K562 (cell line): ENCODE data around the gene EFCAB9. TPM values are rescaled to one million over a fixed set of nuclear protein-coding genes. Genes with fewer than 3 reads are reported as not detected.

Experiments
- BRD4 ChIP-seq: fragments of 200-600 bp; sonication (generic); IDR thresholded peaks from 2 replicates; pipeline ENCODE4 v1.6.1; 2017; ENCODE audit warnings: inconsistent platforms
- CHAMP1 ChIP-seq: fragments of 450-650 bp; IDR thresholded peaks from 2 replicates; pipeline ENCODE4 v1.6.1; 2016; ENCODE audit warnings: mild to moderate bottlenecking
- CSDE1 ChIP-seq, 2 experiments: fragments of 450-650 bp; IDR thresholded peaks; 2 replicates each; pipeline ENCODE4 v1.6.1; 2016; ENCODE audit warnings: mild to moderate bottlenecking in 1 of 2
- ERF ChIP-seq: fragments of 450-650 bp; formaldehyde crosslinking; IDR thresholded peaks from 2 replicates; pipeline ENCODE4 v1.4.0; 2020; ENCODE audit warnings: mild to moderate bottlenecking, mixed read lengths
- HDAC6 ChIP-seq: IDR thresholded peaks from 2 replicates; pipeline ENCODE4 v1.6.1; 2012; ENCODE audit warnings: low read depth, mild to moderate bottlenecking, control low read depth, inconsistent platforms, low read length, moderate library complexity
- HIVEP1 ChIP-seq: fragments of 250-450 bp; sonication (Bioruptor Pico); IDR thresholded peaks from 2 replicates; pipeline ENCODE4 v1.4.0; 2020; ENCODE audit warnings: mild to moderate bottlenecking
- ILF3 ChIP-seq: fragments of 450-650 bp; IDR thresholded peaks from 2 replicates; pipeline ENCODE4 v1.6.1; 2018; ENCODE audit warnings: antibody characterized with exemption, mild to moderate bottlenecking, moderate library complexity, borderline replicate concordance
- KDM1A ChIP-seq, 2 experiments: fragments of 450-650 bp; IDR thresholded peaks; 2 replicates each; pipeline ENCODE4 v1.6.1; 2016; ENCODE audit warnings: mild to moderate bottlenecking in 2 of 2
- MCM5 ChIP-seq: fragments of 450-650 bp; IDR thresholded peaks from 2 replicates; pipeline ENCODE4 v1.6.1; 2016; ENCODE audit warnings: low read depth
- NR3C1 ChIP-seq: sonication (generic); formaldehyde crosslinking; IDR thresholded peaks from 2 replicates; pipeline ENCODE4 v1.8.1; 2022; ENCODE audit warnings: missing genetic modification reagents
- PHB2 ChIP-seq: fragments of 450-650 bp; IDR thresholded peaks from 2 replicates; pipeline ENCODE4 v1.6.1; 2017; ENCODE audit warnings: low read depth
- RBM22 ChIP-seq: fragments of 200-400 bp; formaldehyde crosslinking; IDR thresholded peaks from 2 replicates; pipeline ENCODE4 v1.6.1; 2018; ENCODE audit warnings: low read length, low read depth; ENCODE audit not compliant: poor library complexity, severe bottlenecking
- RUNX1 ChIP-seq: sonication (generic); IDR thresholded peaks from 2 replicates; pipeline ENCODE4 v1.6.1; 2016; ENCODE audit warnings: antibody characterized with exemption, low read depth
- SMARCE1 ChIP-seq: fragments of 450-650 bp; IDR thresholded peaks from 2 replicates; pipeline ENCODE4 v1.7.1; 2016; ENCODE audit warnings: mild to moderate bottlenecking
- SRF ChIP-seq, 2 experiments: fragments of 250-450, 450-650 bp in 1 of 2; sonication (Bioruptor Pico) in 1 of 2; sonication (generic) in 1 of 2; formaldehyde crosslinking; IDR thresholded peaks; 2 replicates each; pipeline versions ENCODE4 v1.5.0 to v1.5.1; 2020 to 2022; ENCODE audit warnings: mild to moderate bottlenecking in 1 of 2, missing genetic modification reagents in 1 of 2
- TEAD4 ChIP-seq, 2 experiments: sonication (generic) in 1 of 2; formaldehyde crosslinking in 1 of 2; IDR thresholded peaks; 2 replicates each; pipeline versions ENCODE4 v1.6.1 to v1.8.0; 2012 to 2022; ENCODE audit warnings: borderline replicate concordance in 1 of 2, inconsistent platforms in 1 of 2, low read length in 1 of 2, mild to moderate bottlenecking in 1 of 2, missing genetic modification reagents in 1 of 2
- ZBTB17 ChIP-seq: fragments of 450-650 bp; formaldehyde crosslinking; IDR thresholded peaks from 2 replicates; pipeline ENCODE4 v1.4.0; 2020; ENCODE audit warnings: mild to moderate bottlenecking
- ZBTB9 ChIP-seq: fragments of 450-650 bp; formaldehyde crosslinking; IDR thresholded peaks from 2 replicates; pipeline ENCODE4 v1.4.0; 2020; ENCODE audit warnings: mild to moderate bottlenecking, moderate library complexity
- ZNF518B ChIP-seq: fragments of 250-450 bp; sonication (Bioruptor Pico); IDR thresholded peaks from 2 replicates; pipeline ENCODE4 v1.5.0; 2021; ENCODE audit warnings: mild to moderate bottlenecking, moderate library complexity
- ZNF655 ChIP-seq: fragments of 250-450 bp; sonication (Bioruptor Pico); IDR thresholded peaks from 2 replicates; pipeline ENCODE4 v1.5.0; 2021
- polyA plus RNA-seq, 8 experiments: library from polyadenylated mRNA; depleted of rRNA in 4 of 8; stranded (reverse) in 5 of 8; unstranded in 3 of 8; fragments of >200 nt; fragmentation: Nextera tagmentation in 2 of 8; fragmentation: Illumina TruSeq in 1 of 8; extraction: Ambion mirVana in 2 of 8; extraction: Trizol in 1 of 8; gene quantifications; 2 replicates each; pipeline versions ENCODE4 v1.2.1 to v1.2.3, GENCODE V29; 2011 to 2014; ENCODE audit warnings: inconsistent platforms in 1 of 8, missing spikeins in 1 of 8
- total RNA-seq, 7 experiments: library from RNA; depleted of rRNA in 6 of 7; stranded (reverse); fragments of >200 nt in 6 of 7; fragmentation: Illumina TruSeq in 2 of 7; extraction: Trizol in 2 of 7; gene quantifications; 2 replicates each; pipeline versions ENCODE4 v1.2.1 to v1.2.3, GENCODE V29; 2011 to 2021; ENCODE audit warnings: low replicate concordance in 1 of 7

EFCAB9 gene
- total and polyA plus RNA-seq, 9 of the 15 experiments (the other 6 are each of a cell fraction or from before 2014, with no cell fraction given) = not detected

- no peak for TF ChIP-seq CHAMP1
- no peak for TF ChIP-seq CSDE1 (IDR thresholded peaks at IDR 0.05)
- no peak for TF ChIP-seq MCM5
- peak; percentile 59; the same call in 1 of the 2 replicates for TF ChIP-seq SMARCE1
- TF ChIP-seq NR3C1 (CRISPR knock-in tag) = no peak
- no peak for TF ChIP-seq ZNF518B
- TF ChIP-seq ZNF655 = no peak
- TF ChIP-seq BRD4 = no peak
- TF ChIP-seq ILF3 = no peak
- TF ChIP-seq SRF (CRISPR knock-in tag; IDR thresholded peaks at IDR 0.05) = peak in 1 of 2 experiments; percentile 16; a peak in 1 of 4 replicates
- TF ChIP-seq ZBTB17 (CRISPR knock-in tag) = no peak
- no peak for TF ChIP-seq RBM22
- TF ChIP-seq RUNX1 = no peak
- peak; percentile 61; the same call in 1 of the 2 replicates for TF ChIP-seq TEAD4 (IDR thresholded peaks at IDR 0.05; ENCODE audit: low read length)
- TF ChIP-seq TEAD4 (CRISPR knock-in tag; IDR thresholded peaks at IDR 0.05; ENCODE audit: borderline replicate concordance) = no peak
- TF ChIP-seq KDM1A (IDR thresholded peaks at IDR 0.05) = peak; percentile 33 to 61; a peak in 2 of 4 replicates
- no peak for TF ChIP-seq HIVEP1 (CRISPR knock-in tag)
- no peak for TF ChIP-seq PHB2
- no peak for TF ChIP-seq HDAC6
- peak; percentile 99 for TF ChIP-seq ZBTB9
- no peak for TF ChIP-seq ERF
Observed at GRCh38 chr5:172150514-172151425, 43.2 kb upstream of the EFCAB9 start (continued).
